Muscle layer of duodenum (tissue), 2 donors: ENCODE results near the gene SNAP47.

ENCODE experiments used
- H3K27ac ChIP-seq: one replicate; pipeline ENCODE4 v1.7.0; 2013; ENCODE audit warnings: mild to moderate bottlenecking, low read length
- H3K27me3 ChIP-seq: one replicate; pipeline ENCODE4 v1.7.0; 2013; ENCODE audit warnings: low read depth, mild to moderate bottlenecking, control low read depth, low read length
- H3K36me3 ChIP-seq, 2 donors: one replicate each; pipeline ENCODE4 v1.7.0; 2013; ENCODE audit warnings: low read length in 2 of 2, control low read depth in 1 of 2, mild to moderate bottlenecking in 1 of 2; ENCODE audit not compliant: insufficient read depth in 2 of 2, control insufficient read depth in 1 of 2
- H3K4me1 ChIP-seq, 2 donors: one replicate each; pipeline ENCODE4 v1.7.0; 2013; ENCODE audit warnings: low read length in 2 of 2, mild to moderate bottlenecking in 2 of 2, control low read depth in 1 of 2, moderate library complexity in 1 of 2; ENCODE audit not compliant: insufficient read depth in 2 of 2, control insufficient read depth in 1 of 2
- H3K4me3 ChIP-seq, 2 donors: one replicate each; pipeline ENCODE4 v1.7.0; 2013; ENCODE audit warnings: low read length in 2 of 2, low read depth in 1 of 2, mild to moderate bottlenecking in 1 of 2
- H3K9me3 ChIP-seq, 2 donors: one replicate each; pipeline ENCODE4 v1.7.0; 2013; ENCODE audit warnings: low read length in 2 of 2, control low read depth in 1 of 2, mild to moderate bottlenecking in 1 of 2; ENCODE audit not compliant: control insufficient read depth in 1 of 2
- donor health status: healthy.

Gene SNAP47

DNA sequence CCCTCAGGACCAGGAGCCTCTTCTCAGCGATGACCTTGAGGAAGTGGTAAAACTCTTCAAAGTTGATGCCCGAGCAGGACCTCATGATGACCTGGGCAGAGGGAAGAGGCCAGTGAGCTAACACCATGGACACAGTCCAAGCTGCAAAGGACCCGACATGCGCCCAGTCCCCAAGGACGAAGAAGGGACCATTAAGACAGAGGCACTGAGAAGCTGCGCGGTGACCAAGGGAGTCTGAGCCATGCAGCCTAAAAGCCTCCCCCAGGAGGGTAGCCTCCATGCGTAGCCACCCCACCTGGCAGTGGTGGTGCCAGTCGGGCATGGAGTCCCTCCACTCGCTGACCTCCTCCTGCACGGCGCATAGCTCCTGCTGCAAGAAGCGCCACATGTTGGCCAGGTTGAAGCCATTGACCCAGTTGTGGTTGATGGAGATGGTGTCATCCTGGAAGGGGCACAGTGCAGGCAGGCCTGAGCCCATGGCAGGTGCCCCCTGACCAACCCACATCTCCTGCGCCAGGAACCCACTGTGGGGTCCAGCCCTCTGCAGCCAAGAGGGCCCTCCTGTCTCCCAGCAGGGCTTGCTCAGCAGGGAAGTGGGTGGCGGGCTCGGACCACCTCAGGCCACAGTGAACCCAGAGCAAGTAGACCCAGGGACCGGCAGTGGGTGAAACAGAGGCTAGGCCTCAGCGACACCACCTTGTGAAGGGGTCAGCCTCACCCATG is 2.5 kb upstream of the SNAP47 start:
- Histone ChIP-seq H3K27me3 (no peaks in the 10 kb centered on the region), H3K4me3 (no peak overlapping the region), H3K27ac (no peak overlapping the region), H3K4me1 (peaks cover 8 to 55% of the 10 kb centered on the region in 2 donors), H3K9me3 (no peaks in the 10 kb centered on the region), H3K36me3 (peaks cover 0 to 28% of the 10 kb centered on the region in 2 donors)

DNA sequence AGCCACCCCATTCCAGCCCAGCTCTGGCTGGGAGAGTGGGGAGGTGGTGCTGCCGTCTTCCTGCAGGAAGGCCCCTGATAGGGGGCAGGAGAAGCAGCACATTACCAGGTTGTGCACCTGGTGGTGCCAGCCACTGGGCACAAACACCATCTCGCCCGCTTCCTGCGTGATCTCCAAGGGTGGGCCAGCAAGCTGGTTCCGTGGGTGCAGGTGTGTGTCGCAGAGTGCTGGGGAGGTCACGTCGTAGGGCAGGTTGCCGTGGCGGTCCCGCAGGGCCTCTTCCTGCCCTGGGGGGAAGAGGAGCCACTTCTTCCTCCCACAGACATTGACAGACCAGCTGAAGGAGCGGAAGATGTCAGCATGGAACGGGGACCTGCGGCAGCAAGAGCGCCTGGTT is 1.9 kb upstream of the SNAP47 start:
- no peak overlapping the region for H3K27ac ChIP-seq
- H3K36me3 ChIP-seq = peaks cover 0 to 28% of the 10 kb centered on the region in 2 donors
- H3K27me3 ChIP-seq = no peaks in the 10 kb centered on the region
- peaks cover 8 to 52% of the 10 kb centered on the region in 2 donors for H3K4me1 ChIP-seq
- H3K4me3 ChIP-seq = no peak overlapping the region
- H3K9me3 ChIP-seq = no peaks in the 10 kb centered on the region

GRCh38 chr1:227733751-227734545 is 1.3 kb upstream of the SNAP47 start:
- Histone ChIP-seq H3K4me1 (peaks cover 8 to 48% of the 10 kb centered on the region in 2 donors), H3K4me3 (peak overlapping the region; percentile 89 to 90), H3K27ac (peak overlapping the region; percentile 51), H3K36me3 (peaks cover 0 to 28% of the 10 kb centered on the region in 2 donors), H3K27me3 (no peaks in the 10 kb centered on the region), H3K9me3 (no peaks in the 10 kb centered on the region)

DNA sequence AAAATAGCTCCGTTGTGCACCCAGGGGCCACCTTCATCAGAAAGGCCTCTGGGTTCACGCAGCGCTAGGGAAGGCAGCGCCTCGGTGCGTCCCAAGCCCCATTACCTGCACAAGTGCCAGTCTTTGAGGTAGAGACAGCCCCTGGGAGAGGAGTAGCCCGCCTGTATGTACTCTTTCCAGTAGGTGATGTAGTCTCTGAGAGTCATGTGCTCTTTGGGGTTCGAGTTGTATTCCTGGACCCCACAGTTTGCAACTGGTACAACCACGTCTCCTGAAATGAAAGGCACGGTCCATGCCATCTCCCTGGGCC is 734 bp upstream of the SNAP47 start:
- peaks cover 8 to 43% of the 10 kb centered on the region in 2 donors for H3K4me1 ChIP-seq
- peak overlapping the region; percentile 51 for H3K27ac ChIP-seq

GRCh38 chr1:227735539-227736285 is 477 bp downstream of the SNAP47 start:
- H3K27ac ChIP-seq = no peak overlapping the region
- H3K4me1 ChIP-seq = peaks cover 8 to 33% of the 10 kb centered on the region in 2 donors
- peaks cover 0 to 28% of the 10 kb centered on the region in 2 donors for H3K36me3 ChIP-seq
- peak overlapping the region; percentile 89 to 90 for H3K4me3 ChIP-seq
- no peaks in the 10 kb centered on the region for H3K9me3 ChIP-seq
- no peaks in the 10 kb centered on the region for H3K27me3 ChIP-seq

More for the DNA sequence above, 734 bp upstream of the SNAP47 start:
- Histone ChIP-seq H3K27me3 (no peaks in the 10 kb centered on the region), H3K36me3 (peaks cover 0 to 28% of the 10 kb centered on the region in 2 donors), H3K4me3 (peak overlapping the region; percentile 89 to 90), H3K9me3 (no peaks in the 10 kb centered on the region)

DNA sequence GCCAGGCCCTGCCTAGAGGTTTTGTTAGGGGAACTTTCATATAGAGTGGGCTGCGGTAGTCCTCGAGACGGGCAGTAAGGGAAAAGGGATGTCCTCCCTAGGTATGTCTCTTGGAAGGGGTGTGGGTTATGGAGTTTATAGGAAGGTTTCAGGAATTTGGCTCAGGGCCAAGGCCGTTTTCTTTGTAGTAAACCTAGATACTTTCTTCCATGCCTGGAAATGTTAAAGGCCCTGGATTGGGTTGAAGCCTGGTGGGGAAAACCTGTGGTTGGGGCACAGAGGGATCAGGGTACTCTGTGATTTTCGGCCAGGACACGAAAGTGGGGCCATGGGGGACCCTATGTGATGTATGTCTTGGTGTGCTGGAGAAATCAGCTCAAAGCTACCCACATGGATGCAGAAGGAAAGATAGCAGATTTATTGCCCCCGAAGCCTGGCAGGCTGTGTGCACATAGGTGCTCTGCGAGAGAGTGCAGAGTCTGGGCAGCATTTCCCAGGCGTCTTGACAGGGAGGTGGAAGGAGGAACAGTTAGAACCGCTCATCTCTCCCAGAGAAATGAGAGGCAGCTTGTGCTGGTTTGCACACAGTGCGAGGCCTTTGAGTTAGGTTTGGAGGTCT is 1.7 kb downstream of the SNAP47 start:
- Histone ChIP-seq H3K27ac (no peak overlapping the region), H3K4me3 (no peak overlapping the region), H3K36me3 (peaks cover 0 to 19% of the 10 kb centered on the region in 2 donors), H3K9me3 (no peaks in the 10 kb centered on the region), H3K4me1 (peaks cover 8 to 31% of the 10 kb centered on the region in 2 donors), H3K27me3 (no peaks in the 10 kb centered on the region)

DNA sequence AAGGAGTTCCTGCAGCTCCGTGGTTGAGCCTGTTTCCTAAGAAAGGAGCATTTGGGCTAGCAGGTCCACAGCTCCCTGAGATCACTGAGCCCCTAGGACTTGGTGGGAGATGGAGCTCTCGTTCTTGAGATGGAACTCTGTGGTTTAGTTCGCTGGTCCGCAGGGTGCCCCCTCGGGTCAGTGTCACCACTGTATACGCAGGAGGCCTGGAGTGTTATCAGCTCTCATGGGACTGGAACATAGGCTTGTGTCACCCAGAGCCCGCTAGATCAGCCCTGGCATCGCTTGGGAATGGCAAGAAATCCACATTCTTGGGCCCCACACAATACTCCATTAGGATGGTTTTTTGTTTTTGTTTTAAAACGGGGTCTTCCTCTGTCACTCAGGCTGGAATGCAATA is 3.6 kb downstream of the SNAP47 start:
- Histone ChIP-seq H3K36me3 (peaks cover 0 to under 1% of the 10 kb centered on the region in 2 donors), H3K27ac (no peak overlapping the region), H3K4me1 (peaks cover 8 to 27% of the 10 kb centered on the region in 2 donors), H3K4me3 (no peak overlapping the region), H3K27me3 (no peaks in the 10 kb centered on the region), H3K9me3 (no peaks in the 10 kb centered on the region)

DNA sequence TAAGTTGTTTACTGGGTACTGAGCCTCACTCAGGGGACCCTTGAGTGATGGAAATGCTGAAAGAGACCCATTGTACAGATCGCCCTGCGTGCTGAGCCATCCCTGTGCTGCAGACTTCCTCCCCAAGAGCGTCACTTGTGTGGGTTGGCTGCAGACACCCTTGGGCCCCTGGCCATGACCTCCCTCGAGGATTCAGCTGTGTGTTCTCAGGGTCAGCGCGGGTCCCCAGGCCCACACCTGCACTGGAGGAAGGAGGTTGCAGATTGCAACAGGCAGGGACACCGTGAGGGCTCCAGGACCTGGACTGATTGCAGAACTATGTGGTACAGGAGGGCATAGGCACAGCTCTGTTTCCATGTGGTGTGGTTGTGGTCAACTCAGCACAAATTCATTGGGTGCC is 4.4 kb downstream of the SNAP47 start:
- Histone ChIP-seq H3K4me1 (peaks cover 8 to 19% of the 10 kb centered on the region in 2 donors), H3K27me3 (no peaks in the 10 kb centered on the region), H3K4me3 (no peak overlapping the region), H3K27ac (no peak overlapping the region), H3K36me3 (no peaks in the 10 kb centered on the region), H3K9me3 (no peaks in the 10 kb centered on the region)

- no peak overlapping the region for H3K27ac ChIP-seq
- no peaks in the 10 kb centered on the region for H3K27me3 ChIP-seq
- no peak overlapping the region for H3K4me3 ChIP-seq
- no peaks in the 10 kb centered on the region for H3K9me3 ChIP-seq
- peaks cover 8 to 18% of the 10 kb centered on the region in 2 donors for H3K4me1 ChIP-seq
- no peaks in the 10 kb centered on the region for H3K36me3 ChIP-seq
These were observed 5.2 kb downstream of the SNAP47 start for GRCh38 chr1:227740401-227740960.

GRCh38 chr1:227741166-227741870 is 6.1 kb downstream of the SNAP47 start:
- Histone ChIP-seq H3K9me3 (no peaks in the 10 kb centered on the region), H3K36me3 (no peaks in the 10 kb centered on the region), H3K4me3 (no peak overlapping the region), H3K27ac (no peak overlapping the region), H3K27me3 (no peaks in the 10 kb centered on the region), H3K4me1 (peaks cover 5 to 11% of the 10 kb centered on the region in 2 donors)
